ENCODE results near the gene C9orf152.

Gene C9orf152

DNA sequence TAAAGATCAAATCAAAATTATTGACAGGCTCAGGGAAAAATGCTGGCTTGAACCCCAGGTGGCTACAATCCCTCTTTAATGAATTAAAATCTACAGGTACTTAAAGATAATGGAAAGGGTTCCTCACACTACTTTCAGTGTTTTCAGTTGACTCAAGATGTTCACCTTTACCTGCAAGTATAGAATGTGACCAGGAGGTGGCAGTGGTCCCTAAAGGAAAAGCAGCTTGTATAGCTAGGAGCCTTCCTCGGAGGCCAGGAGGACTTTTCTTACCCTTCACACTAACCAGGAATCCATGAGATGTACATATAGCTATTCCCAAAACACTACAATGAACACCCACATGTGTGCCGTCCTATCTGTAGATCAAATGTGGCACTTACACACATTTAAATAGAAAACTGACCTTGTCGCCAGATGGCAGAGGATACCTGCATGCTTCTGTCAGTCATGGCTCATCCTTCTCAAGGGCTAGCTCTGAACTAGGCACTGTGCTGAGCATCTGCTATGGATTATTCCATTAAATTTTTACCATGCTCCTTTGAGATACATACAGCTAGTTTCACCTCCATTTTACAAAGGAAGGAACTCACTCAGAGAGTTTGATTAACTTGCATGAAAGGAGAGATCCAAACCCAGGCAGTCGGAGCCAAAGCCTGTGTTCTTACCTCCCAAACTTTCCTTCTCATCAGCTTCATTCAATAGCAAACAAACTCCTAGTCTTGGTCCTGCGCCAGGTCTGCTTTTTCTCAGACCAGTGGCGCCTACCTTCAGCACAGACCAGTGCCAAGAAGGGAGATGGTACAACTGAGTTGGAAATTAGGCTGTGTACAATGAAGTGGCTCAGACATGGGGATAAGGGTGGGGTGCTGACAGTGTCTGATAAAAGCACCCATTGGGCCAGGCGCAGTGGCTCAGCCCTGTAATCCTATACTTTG lies 24.5 kb downstream of the C9orf152 start:
- in situ Hi-C loops (cut with MboI; ENCODE audit: low pct_unique_long_range_greater_than_20kb, low sequenced_read_pairs, unreplicated experiment) = loop anchor here (10.0 kb wide), 1 partner anchor 441 kb away; no protein-coding TSS in a partner anchor
- peak; percentile 73 for DNase-seq (ENCODE audit: low spot score)
- peak; percentile 69 for TF ChIP-seq CTCF (IDR thresholded peaks at IDR 0.05; ENCODE audit: extremely low read depth, insufficient read depth, missing control alignments)

DNA sequence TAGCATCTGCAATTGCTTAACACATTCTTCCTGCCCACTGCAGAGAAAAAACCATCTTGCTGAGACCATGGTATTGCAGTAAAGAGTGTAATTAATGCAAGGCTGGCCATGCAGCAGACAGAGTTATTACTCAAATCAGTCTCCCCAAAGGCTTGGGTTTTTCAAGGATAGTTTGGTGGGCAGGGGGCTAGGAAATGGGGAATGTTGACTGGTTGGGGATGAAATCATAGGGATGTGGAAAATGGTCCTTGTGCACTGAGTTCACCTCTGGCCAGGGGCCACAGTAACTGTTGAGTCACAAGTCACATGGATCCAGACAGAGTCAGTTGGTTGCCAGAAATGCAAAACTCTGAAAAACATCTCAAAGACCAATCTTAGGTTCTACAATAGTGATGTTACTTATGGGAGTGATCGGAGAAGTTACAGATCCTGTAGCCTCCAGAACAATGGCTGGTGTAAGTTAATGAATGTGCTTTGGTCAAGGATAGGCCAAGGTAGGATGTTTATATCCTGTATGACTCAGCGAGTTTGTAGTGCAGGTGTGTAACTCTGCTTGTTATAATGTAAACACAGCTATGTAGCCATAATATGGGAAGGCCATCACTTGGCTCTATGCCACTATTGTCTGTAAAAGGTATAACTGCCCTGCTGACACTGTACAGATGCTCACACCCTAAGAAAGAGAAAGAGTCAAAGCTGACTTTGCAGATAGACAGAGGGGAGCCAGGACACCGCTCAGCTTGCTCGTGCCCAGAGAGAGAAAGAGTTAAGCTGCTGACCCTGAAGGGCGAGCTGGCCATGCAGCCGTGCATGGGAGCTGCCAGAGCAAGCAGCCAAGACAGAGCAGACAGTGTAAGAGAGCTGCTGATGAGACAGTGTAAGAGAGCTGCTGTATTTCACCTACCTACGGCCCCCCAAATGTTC lies 27.2 kb downstream of the C9orf152 start:
- no peak for DNase-seq (ENCODE audit: low spot score)
- TF ChIP-seq CTCF (IDR thresholded peaks at IDR 0.05; ENCODE audit: extremely low read depth, insufficient read depth, missing control alignments) = no peak
- in situ Hi-C loops (cut with MboI; ENCODE audit: low pct_unique_long_range_greater_than_20kb, low sequenced_read_pairs, unreplicated experiment) = loop anchor here (10.0 kb wide), 1 partner anchor 444 kb away; no protein-coding TSS in a partner anchor

DNA sequence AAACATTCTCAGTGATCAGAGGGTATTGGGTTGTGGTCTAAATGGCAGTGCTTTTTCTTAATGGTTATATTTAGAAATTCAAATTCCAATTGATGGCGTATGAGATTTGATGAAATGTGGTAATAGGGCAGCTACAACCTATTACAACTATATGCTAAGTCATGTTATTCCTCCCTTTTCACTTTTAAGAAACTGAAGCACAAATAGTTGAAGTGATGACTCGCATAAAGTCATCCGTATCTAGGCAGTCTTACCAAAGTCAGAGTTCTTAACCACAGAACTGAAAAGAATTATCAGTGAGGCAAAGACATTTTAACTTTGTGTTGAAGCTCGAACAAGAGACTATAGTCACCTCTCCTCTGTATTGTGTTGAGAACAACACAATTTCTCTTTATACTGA lies 28.2 kb downstream of the C9orf152 start:
- no peak for TF ChIP-seq CTCF (IDR thresholded peaks at IDR 0.05; ENCODE audit: extremely low read depth, insufficient read depth, missing control alignments)
- in situ Hi-C loops (cut with MboI; ENCODE audit: low pct_unique_long_range_greater_than_20kb, low sequenced_read_pairs, unreplicated experiment) = loop anchor here (10.0 kb wide), 1 partner anchor 445 kb away; no protein-coding TSS in a partner anchor
- DNase-seq (ENCODE audit: low spot score) = no peak

DNA sequence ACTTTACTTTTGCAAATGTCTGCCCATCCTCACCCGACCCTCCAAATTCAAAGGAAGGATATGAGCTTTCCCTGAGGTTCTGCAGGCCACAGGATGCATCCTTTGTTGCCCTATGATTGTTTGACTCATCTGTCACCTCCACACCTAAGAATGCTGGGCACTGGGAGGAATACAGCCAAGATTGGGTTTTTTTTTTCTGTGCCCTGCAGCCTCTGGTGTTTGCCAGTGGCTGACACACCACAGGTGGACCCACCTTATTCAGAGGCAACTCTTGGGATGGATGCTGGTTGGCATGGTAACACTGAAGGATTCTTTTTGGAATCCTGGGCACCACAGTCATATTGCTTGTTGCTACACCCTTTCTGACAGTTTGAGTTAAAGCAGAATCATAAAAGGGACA lies 29.7 kb downstream of the C9orf152 start:
- DNase-seq (ENCODE audit: low spot score) = no peak
- no peak for TF ChIP-seq CTCF (IDR thresholded peaks at IDR 0.05; ENCODE audit: extremely low read depth, insufficient read depth, missing control alignments)
- in situ Hi-C loops (cut with MboI; ENCODE audit: low pct_unique_long_range_greater_than_20kb, low sequenced_read_pairs, unreplicated experiment) = no loop called here

DNA sequence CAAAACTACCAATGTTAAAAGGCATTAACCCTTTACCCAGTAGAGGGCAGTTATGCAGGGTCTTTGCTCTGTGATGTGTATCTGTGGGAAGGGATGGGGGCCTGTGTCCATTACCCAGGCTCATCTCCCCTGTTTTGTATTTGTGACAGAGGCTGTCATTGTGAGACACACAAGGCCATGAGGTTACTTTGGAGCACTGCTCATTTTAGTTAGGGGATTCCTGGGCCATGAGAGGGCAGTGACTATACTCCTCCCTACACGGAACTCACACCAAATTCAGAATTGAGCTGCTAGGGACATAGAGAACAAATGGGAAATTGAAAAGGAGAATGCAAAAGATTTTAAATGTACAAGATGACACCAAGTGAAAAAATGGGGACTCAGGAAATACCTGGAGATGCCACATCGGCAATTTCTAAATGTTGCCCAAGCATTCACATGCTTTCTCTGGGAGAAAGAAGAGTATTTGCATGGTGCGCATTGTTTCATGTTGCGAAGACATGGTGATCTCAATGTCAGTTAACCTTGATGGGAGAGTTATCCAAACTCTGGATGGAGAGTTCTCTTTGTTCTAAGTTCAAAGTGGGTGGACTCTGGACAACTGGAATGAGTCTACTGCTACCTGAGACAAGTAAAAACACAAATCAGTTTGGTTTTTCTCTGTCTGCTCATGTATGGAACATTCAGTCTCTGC lies 32.5 kb downstream of the C9orf152 start:
- in situ Hi-C loops (cut with MboI; ENCODE audit: low pct_unique_long_range_greater_than_20kb, low sequenced_read_pairs, unreplicated experiment) = no loop called here
- DNase-seq (ENCODE audit: low spot score) = no peak

More for the DNA sequence above, 32.5 kb downstream of the C9orf152 start:
- no peak for TF ChIP-seq CTCF (IDR thresholded peaks at IDR 0.05; ENCODE audit: extremely low read depth, insufficient read depth, missing control alignments)

All from GM13977 (cell line).